Sciatic nerve (tissue), 2 donors: ENCODE results near the gene PET100. TPM values are rescaled to one million over a fixed set of nuclear protein-coding genes. Genes with fewer than 3 reads are reported as not detected.
A peak's percentile ranks its signal among the peaks of the same experiment; 100 is the strongest.
"Not testable (repeated sequence)": the region's sequence is repeated elsewhere in the genome, so short reads cannot be mapped to it uniquely, and the experiment has no call there.

ENCODE experiments used
- ATAC-seq: fragments of 200-7000 bp; cut with Tn5 transposase; one replicate; pipeline ENCODE4 v1.9.1; 2020; ENCODE audit warnings: mild to moderate bottlenecking, moderate library complexity
- DNase-seq: peaks from one replicate; pipeline ENCODE4 v3.0.0-alpha.2; 2020; ENCODE audit warnings: low spot score
- intact Hi-C: fragments of 100-400 bp; cut with DNase I; formaldehyde crosslinking; loops from one replicate; pipeline ENCODE4 v1.14.2; 2022
- total RNA-seq: library from RNA; stranded (reverse); fragmentation: NEBNext Ultra II Directional; extraction: Animal tissue kit (Norgen Biotek cat#: 25700); gene quantifications from one replicate; pipeline ENCODE4 v1.2.1, GENCODE V29; 2021
- donor health status: DM: no; HTN: no; CAD: no.
- donor health status: DM: no; HTN: no; CAD: no.

The PET100 gene
- total RNA-seq, 1 donor from 2014 or later: 95.1 TPM

DNA sequence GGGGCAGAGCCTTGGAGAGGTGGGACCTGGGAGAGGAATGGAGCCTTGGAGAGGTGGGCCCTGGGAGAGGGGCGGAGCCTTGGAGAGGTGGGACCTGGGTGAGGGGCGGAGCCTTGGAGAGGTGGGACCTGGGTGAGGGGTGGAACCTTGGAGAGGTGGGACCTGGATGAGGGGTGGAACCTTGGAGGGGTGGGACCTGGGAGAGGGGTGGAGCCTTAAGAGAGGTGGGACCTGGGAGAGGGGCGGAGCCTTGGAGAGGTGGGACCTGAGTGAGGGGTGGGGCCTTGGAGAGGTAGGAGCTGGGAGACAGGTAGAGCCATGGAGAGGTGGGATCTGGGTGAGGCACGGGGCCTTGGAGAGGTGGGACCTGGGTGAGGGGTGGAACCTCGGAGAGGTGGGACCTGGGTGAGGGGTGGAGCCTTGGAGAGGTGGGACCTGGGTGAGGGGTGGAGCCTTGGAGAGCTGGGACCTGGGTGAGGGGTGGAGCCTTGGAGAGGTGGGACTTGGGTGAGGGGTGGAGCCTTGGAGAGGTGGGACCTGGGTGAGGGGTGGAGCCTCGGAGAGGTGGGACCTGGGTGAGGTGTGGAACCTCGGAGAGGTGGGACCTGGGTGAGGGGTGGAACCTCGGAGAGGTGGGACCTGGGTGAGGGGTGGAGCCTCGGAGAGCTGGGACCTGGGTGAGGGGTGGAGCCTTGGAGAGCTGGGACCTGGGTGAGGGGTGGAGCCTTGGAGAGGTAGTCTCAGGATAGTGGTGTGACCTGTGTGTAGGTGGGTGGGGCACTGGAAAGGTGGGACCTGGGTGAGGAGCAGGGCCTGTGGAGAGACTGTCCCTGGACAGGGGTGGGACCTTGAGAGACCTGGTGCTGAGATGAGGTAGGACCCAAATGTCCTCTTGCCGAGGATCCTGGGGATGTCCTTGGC, 14.3 kb downstream of the PET100 start:
- intact Hi-C loops, ATAC-seq, DNase-seq: not testable (repeated sequence)

- ATAC-seq: no peak
- intact Hi-C loops: no loop called here
- DNase-seq: no peak
These were observed 14.9 kb downstream of the PET100 start for GRCh38 chr19:7644550-7644877.

GRCh38 chr19:7645163-7645562, 15.6 kb downstream of the PET100 start:
- DNase-seq (no peak), ATAC-seq (no peak)
- intact Hi-C loops: no loop called here

DNA sequence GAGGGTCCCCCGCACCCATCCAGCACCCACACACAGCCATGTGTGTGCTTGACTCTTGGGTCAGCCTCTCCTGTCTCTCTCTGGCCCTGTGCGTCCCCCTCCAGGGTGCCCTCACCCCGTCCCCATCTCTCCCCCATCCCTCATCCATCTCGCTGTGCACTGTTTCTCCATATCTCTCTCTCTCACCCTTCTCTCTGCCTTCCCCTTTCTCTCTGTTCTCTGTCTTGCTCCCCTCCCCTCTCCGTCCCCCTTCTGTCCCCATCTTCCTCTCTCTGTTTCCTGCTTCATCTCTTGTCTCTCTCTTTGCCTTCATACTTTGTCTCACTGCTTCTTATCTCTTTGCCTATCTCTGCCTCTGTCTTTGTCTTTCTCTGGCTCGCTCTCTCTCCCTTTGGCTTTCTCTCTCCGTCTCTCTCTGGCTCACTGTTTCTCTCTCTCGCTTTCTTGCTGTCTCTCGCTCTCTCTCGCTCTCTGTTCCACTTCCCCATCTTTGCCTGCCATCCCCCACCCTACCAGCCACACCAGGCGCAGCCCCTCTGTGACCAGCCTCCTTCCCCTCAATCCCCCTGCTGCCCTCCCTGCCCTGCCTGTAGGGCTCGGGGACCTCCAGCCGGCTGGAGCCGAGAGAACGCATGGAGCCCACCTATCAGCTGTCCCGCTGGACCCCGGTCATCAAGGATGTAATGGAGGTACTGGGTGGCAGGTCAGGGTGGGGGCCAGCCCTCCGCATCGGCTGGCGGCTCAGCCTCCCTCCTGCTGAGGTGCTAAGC, 16.2 kb downstream of the PET100 start:
- intact Hi-C loops: no loop called here
- no peak for DNase-seq
- no peak for ATAC-seq

DNA sequence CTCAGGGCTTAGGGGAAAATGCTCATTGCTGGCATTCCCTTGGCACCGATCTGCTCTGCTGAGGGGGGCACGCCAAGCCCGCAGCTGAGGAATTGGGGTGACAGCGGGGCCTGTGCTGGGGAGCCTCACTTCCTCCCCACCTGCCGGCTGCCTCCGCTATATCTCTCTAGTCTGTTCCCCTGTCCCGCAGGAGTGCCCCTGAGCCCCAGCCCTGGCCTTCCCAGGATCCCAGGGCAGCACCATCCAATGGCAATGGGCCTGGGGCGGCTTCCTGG, 16.8 kb downstream of the PET100 start:
- DNase-seq: no peak
- intact Hi-C loops: no loop called here
- ATAC-seq: no peak

DNA sequence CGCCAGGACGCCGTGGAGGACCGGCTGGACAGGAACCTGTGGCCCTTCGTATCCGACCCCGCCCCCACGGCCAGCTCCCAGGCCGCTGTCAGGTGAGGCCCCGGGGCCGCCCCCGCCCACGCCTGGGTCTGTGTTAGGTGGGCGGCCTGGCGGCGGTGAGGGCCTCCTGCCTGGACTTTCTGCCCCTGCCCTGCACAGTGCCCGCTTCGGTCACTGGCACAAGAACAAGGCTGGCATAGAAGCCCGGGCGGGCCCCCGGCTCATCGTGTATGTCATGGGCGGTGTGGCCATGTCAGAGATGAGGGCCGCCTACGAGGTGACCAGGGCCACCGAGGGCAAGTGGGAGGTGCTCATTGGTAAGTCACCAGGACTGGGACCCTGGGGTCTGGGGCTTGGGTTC, 17.6 kb downstream of the PET100 start:
- intact Hi-C loops: no loop called here
- no peak for ATAC-seq
- no peak for DNase-seq

GRCh38 chr19:7648265-7649014, 18.8 kb downstream of the PET100 start:
- no peak for ATAC-seq
- intact Hi-C loops: no loop called here

DNA sequence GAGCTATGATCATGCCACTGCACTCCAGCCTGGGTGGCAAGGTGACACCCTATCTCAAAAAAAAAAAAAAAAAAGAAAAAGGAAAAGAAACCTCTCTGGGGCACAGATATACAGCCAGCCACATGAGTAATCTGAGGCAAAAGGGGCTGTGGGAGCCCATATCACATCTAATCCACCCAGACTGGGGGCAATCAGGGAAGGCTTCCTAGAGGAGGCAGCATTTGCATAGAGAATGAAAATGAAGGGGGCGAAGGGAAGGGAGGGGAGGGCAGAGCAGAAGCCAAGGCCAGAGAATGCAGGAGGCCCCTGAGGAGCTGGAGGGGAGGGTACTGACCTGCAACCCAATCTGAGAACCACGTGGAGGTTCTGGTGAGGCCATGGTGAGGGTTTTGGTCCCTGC, 20.6 kb downstream of the PET100 start:
- intact Hi-C loops: no loop called here
- no peak for ATAC-seq
- DNase-seq: no peak

More at GRCh38 chr19:7648265-7649014, 18.8 kb downstream of the PET100 start:
- DNase-seq: no peak

- ATAC-seq: peak; percentile 88
- intact Hi-C loops: no loop called here
- peak; percentile 90 for DNase-seq
These were observed 22.6 kb downstream of the PET100 start for GRCh38 chr19:7652061-7652641.

- DNase-seq (no peak), ATAC-seq (no peak)
- intact Hi-C loops: no loop called here
These were observed 24.8 kb downstream of the PET100 start for GRCh38 chr19:7654401-7654800.

DNA sequence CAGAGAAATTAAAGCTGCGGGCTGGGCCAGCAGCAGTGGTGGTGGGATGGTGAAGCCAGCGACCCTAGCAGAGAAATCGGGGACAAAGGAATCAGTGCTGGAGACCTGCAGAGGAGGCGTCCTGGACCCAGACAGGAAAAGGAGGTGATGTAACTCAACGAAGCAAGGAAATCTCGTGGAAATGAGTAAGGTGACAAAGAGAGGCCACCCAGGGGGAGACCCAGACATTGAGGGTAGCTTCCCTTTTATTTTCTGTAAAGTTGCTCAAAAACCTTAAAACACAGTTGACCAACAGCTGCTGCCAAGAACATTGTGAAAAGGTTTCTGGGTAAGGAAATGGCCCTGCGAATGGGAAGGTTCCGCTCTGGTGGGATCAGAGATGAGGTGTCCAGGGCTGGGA, 26.0 kb downstream of the PET100 start:
- ATAC-seq (no peak), DNase-seq (no peak)
- intact Hi-C loops: no loop called here

DNA sequence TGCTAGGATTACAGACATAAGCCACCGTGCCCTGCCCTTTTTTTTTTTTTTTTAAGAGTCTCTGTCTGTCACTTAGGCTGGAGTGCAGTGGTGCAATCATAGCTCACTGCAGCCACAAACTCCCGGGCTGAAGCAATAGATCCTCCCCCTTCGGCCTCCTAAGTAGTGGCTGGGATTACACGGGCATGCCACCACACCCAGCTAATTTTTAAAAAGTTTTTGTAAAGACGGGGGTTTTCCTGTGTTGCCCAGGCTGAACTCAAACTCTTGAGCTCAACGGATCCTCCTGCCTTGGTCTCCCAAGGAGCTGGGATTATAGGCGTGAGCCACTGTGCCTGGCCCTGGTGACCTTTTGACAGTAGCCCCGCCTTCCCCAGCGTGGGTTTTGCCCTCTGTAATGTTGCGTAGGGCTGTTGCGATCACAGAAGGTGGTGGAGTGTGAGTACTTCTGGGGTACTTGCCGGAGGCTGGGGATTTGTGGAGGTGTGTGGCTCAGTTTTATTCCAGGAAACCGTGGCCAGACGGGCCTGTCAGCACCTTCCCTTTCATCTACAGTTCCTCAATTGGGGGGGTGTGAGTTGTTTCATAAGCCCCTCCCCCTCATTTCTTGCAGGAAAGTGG, 27.6 kb downstream of the PET100 start:
- DNase-seq (no peak), ATAC-seq (no peak)
- intact Hi-C loops: no loop called here

GRCh38 chr19:7658219-7658686, 28.7 kb downstream of the PET100 start:
- no peak for DNase-seq
- intact Hi-C loops: no loop called here
- no peak for ATAC-seq

DNA sequence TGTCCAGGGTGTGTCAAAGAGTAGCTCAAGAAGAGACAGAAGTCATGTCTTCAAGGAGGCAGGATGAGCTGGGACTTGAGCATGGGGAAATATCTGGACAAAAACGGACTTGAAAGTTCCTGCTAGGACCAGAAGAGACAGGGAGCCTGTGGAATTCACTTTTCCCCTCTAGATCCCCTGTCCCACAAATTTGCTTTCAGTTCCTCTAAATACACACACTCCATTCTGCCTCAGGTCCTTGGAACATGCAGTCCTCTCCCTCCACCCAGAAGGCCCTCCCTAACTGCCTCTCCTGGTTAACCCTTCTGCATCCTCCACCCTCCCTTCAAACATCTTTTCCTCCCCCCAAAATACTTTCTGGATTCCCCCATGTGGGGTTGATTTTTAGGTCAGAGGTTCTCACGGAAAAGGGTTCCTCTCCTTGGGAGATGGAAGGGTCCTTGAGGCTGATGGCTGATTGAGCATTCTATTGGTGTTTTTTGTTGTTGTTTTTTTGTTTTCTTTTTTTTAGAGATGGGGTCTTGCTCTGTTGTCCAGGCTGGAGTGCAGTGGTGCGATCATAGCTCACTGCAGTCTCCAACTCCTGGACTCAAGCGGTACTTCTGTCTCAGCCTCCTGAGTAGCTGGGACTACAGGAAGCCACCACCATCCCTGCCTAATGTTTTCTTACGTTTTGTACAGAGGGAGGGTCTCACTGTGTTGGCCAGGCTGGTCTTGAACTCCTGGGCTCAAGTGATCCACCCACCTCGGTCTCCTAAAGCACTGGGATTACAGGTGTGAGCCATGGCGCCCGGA, 32.3 kb downstream of the PET100 start:
- no peak for DNase-seq
- intact Hi-C loops: no loop called here

GRCh38 chr19:7662657-7663056, 33.1 kb downstream of the PET100 start:
- intact Hi-C loops: no loop called here
- DNase-seq (no peak), ATAC-seq (no peak)

More for the DNA sequence above, 32.3 kb downstream of the PET100 start:
- no peak for ATAC-seq

GRCh38 chr19:7663706-7664105, 34.1 kb downstream of the PET100 start:
- DNase-seq: no peak
- intact Hi-C loops: no loop called here
- no peak for ATAC-seq

DNA sequence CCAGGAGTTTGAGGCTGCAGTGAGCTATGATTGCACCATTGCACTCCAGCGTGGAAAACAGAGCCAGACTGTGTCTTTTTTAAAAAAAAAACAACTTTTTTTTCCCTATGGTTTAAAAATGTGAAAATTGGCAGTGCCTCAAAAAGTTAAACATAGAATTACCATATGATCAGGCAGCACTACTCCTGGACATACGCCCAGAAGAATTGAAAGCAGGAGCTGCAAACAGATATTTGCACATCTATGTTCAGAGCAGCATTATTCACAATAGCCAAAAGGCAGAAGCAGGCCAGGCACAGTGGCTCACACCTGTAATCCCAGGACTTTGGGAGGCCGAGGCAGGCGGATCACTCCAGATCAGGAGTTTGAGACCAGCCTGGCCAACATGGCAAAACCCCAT, 35.5 kb downstream of the PET100 start:
- no peak for ATAC-seq
- intact Hi-C loops: no loop called here
- no peak for DNase-seq

- no peak for ATAC-seq
- intact Hi-C loops: no loop called here
- no peak for DNase-seq
These were observed 39.2 kb downstream of the PET100 start, which contains the start of gene RETN for GRCh38 chr19:7668842-7669241. Gene RETN, plus strand, starts transcription at chr19:7669049. Its CDS starts 278 bp downstream, at chr19:7669327.
